ENCODE data around the gene TRPM7.

The TRPM7 gene

DNA sequence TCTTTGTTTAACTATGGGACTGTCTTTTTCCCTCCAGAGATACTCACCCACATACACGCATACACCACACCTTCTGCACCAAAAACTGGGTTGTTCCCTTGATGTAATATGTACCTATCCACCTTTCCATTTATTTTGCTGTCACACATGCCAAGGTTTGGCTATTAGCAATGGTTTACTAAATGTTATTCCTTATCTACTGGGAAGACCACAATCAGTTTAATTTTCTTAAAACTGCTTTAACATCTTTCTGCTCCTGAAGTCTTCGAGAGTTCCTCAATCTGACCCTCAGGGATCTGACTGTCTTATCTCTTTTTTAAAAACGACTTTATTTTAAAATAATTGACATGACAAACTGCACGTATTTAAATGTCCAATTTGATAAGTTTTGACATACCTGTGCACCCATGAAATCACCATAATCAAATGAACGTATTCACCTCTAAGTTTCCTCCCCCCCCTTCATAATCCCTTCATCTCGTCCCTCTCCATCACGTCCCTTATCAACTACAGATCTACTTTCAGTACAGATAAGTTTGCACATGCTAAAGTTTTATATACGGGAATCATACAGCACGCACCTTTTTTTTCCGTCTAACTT, 805 bp upstream of the TRPM7 start:
- TF ChIP-seq, protein P1, sequence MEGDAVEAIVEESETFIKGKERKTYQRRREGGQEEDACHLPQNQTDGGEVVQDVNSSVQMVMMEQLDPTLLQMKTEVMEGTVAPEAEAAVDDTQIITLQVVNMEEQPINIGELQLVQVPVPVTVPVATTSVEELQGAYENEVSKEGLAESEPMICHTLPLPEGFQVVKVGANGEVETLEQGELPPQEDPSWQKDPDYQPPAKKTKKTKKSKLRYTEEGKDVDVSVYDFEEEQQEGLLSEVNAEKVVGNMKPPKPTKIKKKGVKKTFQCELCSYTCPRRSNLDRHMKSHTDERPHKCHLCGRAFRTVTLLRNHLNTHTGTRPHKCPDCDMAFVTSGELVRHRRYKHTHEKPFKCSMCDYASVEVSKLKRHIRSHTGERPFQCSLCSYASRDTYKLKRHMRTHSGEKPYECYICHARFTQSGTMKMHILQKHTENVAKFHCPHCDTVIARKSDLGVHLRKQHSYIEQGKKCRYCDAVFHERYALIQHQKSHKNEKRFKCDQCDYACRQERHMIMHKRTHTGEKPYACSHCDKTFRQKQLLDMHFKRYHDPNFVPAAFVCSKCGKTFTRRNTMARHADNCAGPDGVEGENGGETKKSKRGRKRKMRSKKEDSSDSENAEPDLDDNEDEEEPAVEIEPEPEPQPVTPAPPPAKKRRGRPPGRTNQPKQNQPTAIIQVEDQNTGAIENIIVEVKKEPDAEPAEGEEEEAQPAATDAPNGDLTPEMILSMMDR (IDR thresholded peaks at IDR 0.05; ENCODE audit: low read depth, low read length, missing control alignments): no peak
- H3K4me3 ChIP-seq (ENCODE audit: low read depth, low read length): peak overlapping the region; percentile 97
- in situ Hi-C loops (cut with HindIII; ENCODE audit: low sequenced_read_pairs): no loop called here

DNA sequence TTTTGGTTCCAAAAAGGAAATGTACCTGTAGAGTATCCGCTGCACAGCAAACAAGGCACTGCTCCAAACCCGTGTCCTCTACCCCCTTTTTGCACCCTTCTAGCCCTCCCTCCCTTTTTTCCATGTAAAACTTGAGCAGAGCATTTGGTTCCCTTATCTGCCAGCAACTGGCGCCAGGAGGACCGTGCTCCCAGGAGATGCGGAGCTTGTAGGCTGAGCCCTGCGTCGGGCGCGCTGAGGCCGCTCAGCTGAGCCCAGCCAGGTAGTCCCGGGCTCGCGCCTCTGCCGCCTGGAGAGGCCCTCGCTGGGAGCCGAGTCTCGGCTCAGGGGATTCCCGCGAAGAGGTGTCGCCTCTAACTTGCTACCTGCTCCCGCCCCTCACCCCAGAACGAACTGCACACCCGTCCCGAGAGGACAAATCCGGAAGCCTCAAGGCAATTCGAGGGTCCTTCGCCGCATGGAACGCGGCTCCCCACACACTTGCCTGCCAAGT, 575 bp downstream of the TRPM7 start:
- DNase-seq (ENCODE audit: low read depth): no peak
- in situ Hi-C loops (cut with HindIII; ENCODE audit: low sequenced_read_pairs): no loop called here
- TF ChIP-seq, protein P1 (IDR thresholded peaks at IDR 0.05; ENCODE audit: low read depth, low read length, missing control alignments): no peak
- H3K4me3 ChIP-seq (ENCODE audit: low read depth, low read length): peak overlapping the region; percentile 97

More for the DNA sequence above, 805 bp upstream of the TRPM7 start:
- no peak for DNase-seq (ENCODE audit: low read depth)

DNA sequence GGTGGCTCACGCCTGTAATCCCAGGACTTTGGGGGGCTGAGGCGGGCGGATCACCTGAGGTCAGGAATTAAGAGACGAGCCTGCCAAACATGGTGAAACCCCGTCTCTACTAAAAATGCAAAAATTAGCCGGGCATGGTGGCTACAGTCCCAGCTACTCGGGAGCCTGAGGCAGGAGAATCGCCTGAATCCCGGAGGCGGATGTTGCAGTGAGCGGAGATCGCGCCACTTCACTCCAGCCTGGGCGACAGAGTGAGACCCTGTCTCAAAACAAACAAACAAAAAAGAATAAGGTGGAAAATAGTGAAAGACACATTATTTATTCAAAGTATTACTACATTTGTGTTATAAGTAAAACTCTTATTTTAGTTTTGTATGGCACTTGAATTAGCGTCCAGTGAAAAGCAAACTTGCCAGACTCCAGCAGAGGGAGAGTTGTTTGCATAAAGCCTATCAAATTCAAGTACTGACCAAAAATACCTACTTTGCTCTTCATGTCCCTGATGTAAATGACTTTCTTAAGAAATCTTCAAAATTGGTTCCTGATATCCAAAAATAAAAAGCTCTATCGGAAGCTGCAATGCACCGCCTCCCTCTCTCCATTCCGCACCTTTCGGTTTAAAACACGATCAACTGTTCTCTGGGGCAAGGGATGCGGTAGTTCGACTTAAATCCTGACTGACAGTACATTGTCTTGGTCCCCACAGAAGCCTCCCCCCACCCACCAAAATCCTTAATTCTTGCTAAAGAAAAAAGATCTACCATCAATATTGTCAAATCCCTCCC, 1.2 kb downstream of the TRPM7 start:
- TF ChIP-seq, protein P1 (IDR thresholded peaks at IDR 0.05; ENCODE audit: low read depth, low read length, missing control alignments): peak; percentile 15
- no peak for DNase-seq (ENCODE audit: low read depth)
- in situ Hi-C loops (cut with HindIII; ENCODE audit: low sequenced_read_pairs): no loop called here
- peak overlapping the region; percentile 97 for H3K4me3 ChIP-seq (ENCODE audit: low read depth, low read length)

DNA sequence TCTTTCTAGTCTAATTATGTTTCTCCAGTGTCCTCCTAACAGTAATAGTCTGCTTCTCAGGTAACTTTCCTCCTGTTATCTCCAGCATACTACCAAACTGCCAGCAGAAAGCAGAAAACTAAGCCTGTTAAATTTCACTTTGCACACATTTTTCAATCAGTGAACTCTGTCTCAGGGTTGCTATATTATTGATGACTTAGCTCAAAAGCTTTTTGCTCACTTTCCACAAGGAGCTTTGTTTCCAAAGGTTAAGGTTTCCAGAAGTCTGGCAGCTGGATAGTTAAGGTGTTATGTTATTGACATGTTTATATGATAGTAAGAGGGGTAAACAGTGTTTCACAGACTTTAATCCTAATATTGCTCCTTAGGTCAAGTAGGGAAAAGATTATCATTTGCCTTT, 5.1 kb downstream of the TRPM7 start:
- no peak for DNase-seq (ENCODE audit: low read depth)
- TF ChIP-seq, protein P1 (IDR thresholded peaks at IDR 0.05; ENCODE audit: low read depth, low read length, missing control alignments): no peak
- in situ Hi-C loops (cut with HindIII; ENCODE audit: low sequenced_read_pairs): no loop called here
- H3K4me3 ChIP-seq (ENCODE audit: low read depth, low read length): no peak overlapping the region

DNA sequence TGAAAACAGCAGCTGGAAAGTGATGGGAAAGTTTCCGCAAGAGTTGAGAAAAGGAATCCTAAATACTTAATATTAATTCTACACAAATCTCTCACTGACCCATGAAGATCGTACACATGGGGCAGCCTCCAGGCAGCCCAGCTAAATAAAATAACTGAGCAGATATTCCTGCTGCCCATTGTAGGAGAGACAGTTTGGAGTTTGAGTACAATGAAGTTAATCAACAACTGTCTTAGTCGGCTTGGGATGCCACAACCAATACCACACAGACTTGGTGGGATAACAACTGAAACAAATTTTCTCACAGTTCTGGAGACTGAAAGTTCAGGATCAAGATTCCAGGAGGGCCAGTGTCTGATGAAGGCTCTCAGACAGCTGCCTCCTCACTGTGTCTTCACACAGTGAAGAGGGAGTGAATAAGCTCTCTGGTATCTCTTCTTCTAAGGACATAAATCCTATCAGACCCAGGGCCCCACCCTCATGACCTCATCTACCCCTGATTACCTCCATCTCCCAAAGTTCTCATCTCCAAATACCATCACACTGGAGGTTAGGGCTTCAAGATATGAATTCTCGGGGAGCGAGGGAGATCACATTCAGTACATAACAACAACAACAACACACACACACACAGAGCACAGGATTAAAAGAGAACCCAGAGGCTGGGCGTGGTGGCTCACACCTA, 9.7 kb downstream of the TRPM7 start:
- TF ChIP-seq, protein P1 (IDR thresholded peaks at IDR 0.05; ENCODE audit: low read depth, low read length, missing control alignments): no peak
- no peak for DNase-seq (ENCODE audit: low read depth)
- in situ Hi-C loops (cut with HindIII; ENCODE audit: low sequenced_read_pairs): no loop called here
- H3K4me3 ChIP-seq (ENCODE audit: low read depth, low read length): no peak overlapping the region

DNA sequence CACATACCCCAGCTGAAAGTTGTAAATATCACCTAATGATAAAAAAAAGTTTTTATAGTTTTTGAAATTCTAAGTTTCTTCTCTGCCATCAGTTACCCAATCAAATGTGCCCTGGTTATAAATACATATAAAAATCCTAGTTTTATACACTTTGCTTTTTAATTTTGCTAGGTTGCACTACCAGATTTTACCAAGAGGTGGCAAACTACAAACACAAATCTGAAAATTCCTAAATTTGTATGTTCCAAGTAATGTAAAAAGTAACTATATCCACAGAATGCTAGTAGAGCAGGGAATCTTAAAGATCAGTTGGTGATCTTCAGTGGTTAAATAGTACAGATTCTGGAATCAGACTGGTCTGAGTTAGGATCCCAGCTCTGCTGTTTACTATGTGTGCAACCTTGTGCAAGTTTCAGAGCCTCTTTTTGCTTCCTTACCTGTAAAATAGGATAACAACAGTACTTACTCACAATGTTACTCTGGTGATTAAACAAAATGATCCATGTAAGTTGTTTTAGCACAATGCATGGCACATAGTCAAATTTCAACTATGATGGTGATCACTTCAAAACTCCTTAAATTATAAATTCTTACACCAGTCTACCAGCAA, 11.0 kb downstream of the TRPM7 start:
- in situ Hi-C loops (cut with HindIII; ENCODE audit: low sequenced_read_pairs): no loop called here
- DNase-seq (ENCODE audit: low read depth): peak; percentile 31
- no peak overlapping the region for H3K4me3 ChIP-seq (ENCODE audit: low read depth, low read length)
- TF ChIP-seq, protein P1 (IDR thresholded peaks at IDR 0.05; ENCODE audit: low read depth, low read length, missing control alignments): peak; percentile 40
